Progenitor cell of endocrine pancreas (in vitro differentiated cells): ENCODE measurements around the gene RNPS1. TPM values are rescaled to one million over a fixed set of nuclear protein-coding genes. Genes with fewer than 3 reads are reported as not detected.

ENCODE experiments used
- DNase-seq: peaks from one replicate; pipeline ENCODE4 v3.0.0; 2021; ENCODE audit warnings: low spot score; ENCODE audit not compliant: unreplicated experiment
- H3K27ac Mint-ChIP-seq: 2 replicates; pipeline ENCODE4 v1.8.0; 2021; ENCODE audit warnings: mild to moderate bottlenecking, moderate library complexity, mixed read lengths
- H3K27me3 Mint-ChIP-seq: 2 replicates; pipeline ENCODE4 v1.8.0; 2021; ENCODE audit warnings: mixed read lengths
- H3K36me3 Mint-ChIP-seq: 2 replicates; pipeline ENCODE4 v1.8.0; 2022; ENCODE audit warnings: mixed read lengths; ENCODE audit not compliant: insufficient read depth
- H3K4me1 Mint-ChIP-seq: 2 replicates; pipeline ENCODE4 v1.8.0; 2021; ENCODE audit warnings: low read depth, mixed read lengths
- H3K4me3 Mint-ChIP-seq: 2 replicates; pipeline ENCODE4 v1.8.0; 2021; ENCODE audit warnings: low read depth, mild to moderate bottlenecking, moderate library complexity, mixed read lengths
- H3K9me3 Mint-ChIP-seq: 2 replicates; pipeline ENCODE4 v1.8.0; 2021; ENCODE audit warnings: low read depth, mixed read lengths
- total RNA-seq: library from RNA; stranded (reverse); gene quantifications from 2 replicates; pipeline ENCODE4 v1.2.1, GENCODE V29; 2021
- TF ChIP-seq, protein P1 (sequence below): fragments of 200-600 bp; sonication (generic); IDR thresholded peaks from one replicate; pipeline ENCODE4 v1.5.0; 2021; ENCODE audit warnings: antibody characterized with exemption, mild to moderate bottlenecking; ENCODE audit not compliant: unreplicated experiment

Gene RNPS1
- total RNA-seq, 1 donor from 2014 or later: 237 TPM

DNA sequence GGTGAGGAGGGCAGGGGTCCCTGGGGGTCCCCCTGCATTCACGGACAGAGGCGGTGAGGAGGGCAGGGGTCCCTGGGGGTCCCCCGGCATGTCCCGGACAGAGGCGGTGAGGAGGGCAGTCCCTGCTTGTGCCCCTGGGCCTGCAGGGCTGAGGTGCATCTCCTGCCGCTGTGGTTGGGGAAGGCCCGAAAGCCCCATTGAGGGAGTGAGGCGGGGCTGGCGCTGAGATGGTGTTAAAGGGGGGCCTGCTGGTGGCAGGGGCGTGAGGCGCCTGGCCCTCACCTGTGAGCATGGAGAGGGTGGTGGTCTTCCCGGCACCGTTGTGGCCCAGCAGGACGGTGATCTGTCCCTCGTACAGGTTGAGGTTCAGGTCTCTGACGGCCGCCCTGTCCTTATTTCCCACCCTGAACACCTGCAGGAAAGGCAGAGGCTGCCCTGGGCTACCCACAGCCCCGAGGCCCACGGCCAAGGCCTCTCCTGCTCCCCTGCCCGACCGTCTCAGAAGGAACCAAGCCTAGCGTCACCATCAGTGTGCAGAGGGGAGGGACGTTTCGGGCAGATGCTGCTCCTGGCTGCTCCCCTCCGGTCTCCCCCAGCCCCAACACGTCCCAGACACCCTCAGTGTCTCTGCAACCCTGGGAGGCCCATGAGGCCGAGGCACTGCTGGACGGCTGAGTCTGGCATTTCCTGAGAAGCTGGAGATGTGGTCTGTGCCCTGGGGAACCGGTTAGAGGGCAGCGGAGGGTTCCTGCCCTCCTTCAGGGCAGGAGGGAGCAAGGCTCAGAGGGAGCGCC lies 31.4 kb upstream of the RNPS1 start:
- no peak overlapping the region for H3K4me3 Mint-ChIP-seq
- no peaks in the 10 kb centered on the region for H3K27me3 Mint-ChIP-seq
- DNase-seq: no peak
- no peaks in the 10 kb centered on the region for H3K4me1 Mint-ChIP-seq
- no peaks in the 10 kb centered on the region for H3K36me3 Mint-ChIP-seq
- no peak overlapping the region for H3K27ac Mint-ChIP-seq
- no peaks in the 10 kb centered on the region for H3K9me3 Mint-ChIP-seq
- TF ChIP-seq, protein P1, sequence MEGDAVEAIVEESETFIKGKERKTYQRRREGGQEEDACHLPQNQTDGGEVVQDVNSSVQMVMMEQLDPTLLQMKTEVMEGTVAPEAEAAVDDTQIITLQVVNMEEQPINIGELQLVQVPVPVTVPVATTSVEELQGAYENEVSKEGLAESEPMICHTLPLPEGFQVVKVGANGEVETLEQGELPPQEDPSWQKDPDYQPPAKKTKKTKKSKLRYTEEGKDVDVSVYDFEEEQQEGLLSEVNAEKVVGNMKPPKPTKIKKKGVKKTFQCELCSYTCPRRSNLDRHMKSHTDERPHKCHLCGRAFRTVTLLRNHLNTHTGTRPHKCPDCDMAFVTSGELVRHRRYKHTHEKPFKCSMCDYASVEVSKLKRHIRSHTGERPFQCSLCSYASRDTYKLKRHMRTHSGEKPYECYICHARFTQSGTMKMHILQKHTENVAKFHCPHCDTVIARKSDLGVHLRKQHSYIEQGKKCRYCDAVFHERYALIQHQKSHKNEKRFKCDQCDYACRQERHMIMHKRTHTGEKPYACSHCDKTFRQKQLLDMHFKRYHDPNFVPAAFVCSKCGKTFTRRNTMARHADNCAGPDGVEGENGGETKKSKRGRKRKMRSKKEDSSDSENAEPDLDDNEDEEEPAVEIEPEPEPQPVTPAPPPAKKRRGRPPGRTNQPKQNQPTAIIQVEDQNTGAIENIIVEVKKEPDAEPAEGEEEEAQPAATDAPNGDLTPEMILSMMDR: no peak

DNA sequence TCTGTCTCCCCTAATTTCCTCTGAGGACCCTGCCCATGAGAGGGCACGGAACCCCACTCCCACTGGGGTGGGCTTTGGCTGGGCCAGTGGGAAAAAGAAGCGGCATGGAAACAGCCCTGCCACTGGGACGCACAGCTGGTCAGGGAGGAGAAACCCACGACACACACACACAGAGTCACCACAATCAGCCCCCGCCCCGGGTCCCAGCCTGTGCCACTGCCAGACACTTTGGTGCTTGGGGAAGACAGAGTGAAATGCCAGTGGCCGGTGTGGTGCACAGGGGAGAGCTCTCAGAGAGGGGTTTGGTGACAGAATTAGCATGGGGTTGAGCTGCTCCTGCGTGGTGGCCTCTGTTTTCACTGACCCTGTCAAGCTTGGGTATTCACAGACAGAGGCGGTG lies 30.7 kb upstream of the RNPS1 start:
- TF ChIP-seq, protein P1: no peak
- H3K27me3 Mint-ChIP-seq: no peaks in the 10 kb centered on the region
- no peak overlapping the region for H3K4me3 Mint-ChIP-seq
- DNase-seq: no peak
- H3K27ac Mint-ChIP-seq: no peak overlapping the region
- no peaks in the 10 kb centered on the region for H3K9me3 Mint-ChIP-seq
- H3K4me1 Mint-ChIP-seq: no peaks in the 10 kb centered on the region
- no peaks in the 10 kb centered on the region for H3K36me3 Mint-ChIP-seq

DNA sequence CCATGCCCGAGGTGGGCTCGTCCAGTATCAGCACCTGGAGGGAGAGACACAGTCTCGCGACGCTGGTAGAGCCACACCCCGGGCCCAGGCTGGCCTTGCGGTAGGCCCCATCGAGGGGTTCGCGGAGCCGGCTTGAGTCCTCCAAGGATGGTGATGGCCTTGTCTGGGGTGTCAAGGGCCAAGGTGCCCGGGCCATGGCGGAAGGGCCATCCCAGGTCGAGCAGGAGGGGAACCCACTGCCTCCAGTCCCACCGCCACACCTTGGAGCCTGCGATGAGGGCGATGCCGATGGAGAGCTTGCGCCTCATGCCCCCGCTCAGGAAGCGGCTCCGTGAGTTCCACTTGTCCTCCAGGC lies 29.6 kb upstream of the RNPS1 start:
- no peak overlapping the region for H3K4me3 Mint-ChIP-seq
- no peak overlapping the region for H3K27ac Mint-ChIP-seq
- TF ChIP-seq, protein P1: no peak
- H3K36me3 Mint-ChIP-seq: no peaks in the 10 kb centered on the region
- H3K4me1 Mint-ChIP-seq: no peaks in the 10 kb centered on the region
- H3K9me3 Mint-ChIP-seq: no peaks in the 10 kb centered on the region
- DNase-seq: no peak
- H3K27me3 Mint-ChIP-seq: no peaks in the 10 kb centered on the region

DNA sequence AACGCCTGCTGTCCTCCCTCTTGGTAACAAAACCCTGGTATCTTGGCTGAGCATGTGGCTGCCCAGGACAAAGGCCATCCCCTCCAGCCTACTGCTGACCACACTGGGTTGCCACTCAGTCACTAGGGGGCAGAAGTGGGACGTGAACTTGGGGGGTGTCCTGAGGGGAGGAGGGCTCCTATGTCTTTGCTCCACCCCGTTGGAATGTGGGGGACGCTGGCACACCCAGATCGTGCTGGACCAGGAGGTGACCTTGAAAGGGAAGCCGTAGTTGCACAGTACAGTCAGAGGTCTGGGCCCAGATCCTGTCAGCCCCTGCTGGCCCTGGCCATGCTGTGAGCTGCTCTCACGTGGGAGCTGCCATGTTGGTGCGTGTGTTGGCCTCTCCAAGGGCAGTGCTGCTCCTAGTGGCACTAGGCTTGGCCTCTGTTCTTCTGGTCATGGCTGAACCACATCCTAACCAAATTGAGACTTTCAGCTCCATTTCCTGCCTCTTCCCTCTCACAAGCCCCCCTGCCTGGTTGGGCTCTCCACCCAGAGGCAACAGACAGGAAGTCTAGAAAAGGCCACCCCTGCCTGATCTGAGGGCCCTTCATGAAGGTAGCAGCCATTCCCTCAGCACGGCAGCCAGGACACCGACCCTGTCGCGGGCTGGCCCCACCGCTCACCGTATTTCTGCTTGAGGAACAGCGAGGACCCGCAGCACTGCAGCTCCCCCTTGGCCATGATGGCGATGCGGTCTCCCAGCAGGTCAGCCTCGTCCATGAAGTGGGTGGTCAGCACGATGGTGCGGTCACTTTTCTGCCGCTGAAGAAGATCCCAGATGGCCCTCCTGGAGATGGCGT lies 29.0 kb upstream of the RNPS1 start:
- Mint-ChIP-seq H3K36me3 (no peaks in the 10 kb centered on the region), H3K4me3 (no peak overlapping the region), H3K9me3 (no peaks in the 10 kb centered on the region), H3K4me1 (no peaks in the 10 kb centered on the region), H3K27me3 (no peaks in the 10 kb centered on the region), H3K27ac (no peak overlapping the region)
- TF ChIP-seq, protein P1: peak; percentile 26
- no peak for DNase-seq

DNA sequence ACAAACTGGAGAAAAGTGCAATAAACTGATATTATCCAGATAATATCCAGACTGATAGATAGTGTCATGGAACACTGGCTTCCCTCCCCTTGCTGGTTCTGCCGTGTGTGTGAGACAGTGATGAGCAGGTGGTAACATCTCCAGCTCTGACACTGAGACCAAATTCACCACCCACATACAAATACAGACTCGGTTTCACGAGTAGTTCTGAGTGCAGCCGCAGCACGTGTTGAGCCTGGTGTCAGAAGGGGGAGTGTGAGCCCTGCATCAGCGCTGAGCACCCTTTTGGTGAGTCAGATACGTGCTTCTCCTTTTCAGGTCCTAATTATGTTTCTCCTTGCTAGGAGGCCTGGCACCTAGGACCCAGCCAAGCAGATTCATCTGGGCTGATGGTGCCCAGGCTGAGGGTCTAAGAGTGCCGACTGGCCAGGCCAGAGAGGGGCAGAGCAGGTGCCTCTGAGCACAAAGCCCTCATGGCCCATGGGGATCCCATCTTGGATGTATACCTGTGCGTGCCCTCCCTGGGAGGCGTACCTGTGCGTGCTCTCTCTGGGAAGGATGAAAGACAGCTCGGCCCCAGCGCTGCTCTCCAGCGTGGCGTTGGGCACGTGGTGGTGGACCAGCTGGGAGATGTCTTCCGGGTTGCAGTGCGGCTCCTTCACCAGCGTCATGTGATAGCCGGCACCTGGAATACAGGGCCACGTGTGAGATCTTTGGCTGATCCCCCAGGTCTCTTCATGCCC lies 27.3 kb upstream of the RNPS1 start:
- H3K4me3 Mint-ChIP-seq: no peak overlapping the region
- TF ChIP-seq, protein P1: no peak
- H3K9me3 Mint-ChIP-seq: no peaks in the 10 kb centered on the region
- DNase-seq: no peak
- H3K36me3 Mint-ChIP-seq: no peaks in the 10 kb centered on the region
- no peaks in the 10 kb centered on the region for H3K4me1 Mint-ChIP-seq
- H3K27me3 Mint-ChIP-seq: no peaks in the 10 kb centered on the region
- no peak overlapping the region for H3K27ac Mint-ChIP-seq
